WERI-Rb-1 (cell line): ENCODE results near the gene ANKRD33.

Experiments
- DNase-seq: peaks from one replicate; pipeline ENCODE4 v3.0.0-alpha.2; 2020
- H3K27ac ChIP-seq: fragments of 250-450 bp; sonication (Bioruptor Pico); 2 replicates; pipeline ENCODE4 v1.5.1; 2020; ENCODE audit warnings: mild to moderate bottlenecking, moderate library complexity
- H3K27me3 ChIP-seq: fragments of 250-450 bp; sonication (Bioruptor Pico); 2 replicates; pipeline ENCODE4 v1.5.1; 2021; ENCODE audit warnings: mild to moderate bottlenecking, low read depth, moderate library complexity; ENCODE audit not compliant: insufficient read depth, severe bottlenecking
- H3K36me3 ChIP-seq: fragments of 250-450 bp; sonication (Bioruptor Pico); 2 replicates; pipeline ENCODE4 v1.5.1; 2020; ENCODE audit warnings: mild to moderate bottlenecking, moderate library complexity
- H3K4me3 ChIP-seq: 2 replicates; pipeline ENCODE4 v1.5.1; 2011; ENCODE audit warnings: low read depth, mild to moderate bottlenecking, control low read depth, low read length
- H3K9me3 ChIP-seq: fragments of 250-450 bp; sonication (Bioruptor Pico); 2 replicates; pipeline ENCODE4 v1.5.1; 2021; ENCODE audit warnings: mild to moderate bottlenecking, moderate library complexity; ENCODE audit not compliant: severe bottlenecking
- TF ChIP-seq, protein P1 (sequence below): IDR thresholded peaks from 2 replicates; pipeline ENCODE4 v1.5.1; 2011; ENCODE audit warnings: low read depth, mild to moderate bottlenecking, control low read depth, inconsistent platforms, low read length

ANKRD33 gene

DNA sequence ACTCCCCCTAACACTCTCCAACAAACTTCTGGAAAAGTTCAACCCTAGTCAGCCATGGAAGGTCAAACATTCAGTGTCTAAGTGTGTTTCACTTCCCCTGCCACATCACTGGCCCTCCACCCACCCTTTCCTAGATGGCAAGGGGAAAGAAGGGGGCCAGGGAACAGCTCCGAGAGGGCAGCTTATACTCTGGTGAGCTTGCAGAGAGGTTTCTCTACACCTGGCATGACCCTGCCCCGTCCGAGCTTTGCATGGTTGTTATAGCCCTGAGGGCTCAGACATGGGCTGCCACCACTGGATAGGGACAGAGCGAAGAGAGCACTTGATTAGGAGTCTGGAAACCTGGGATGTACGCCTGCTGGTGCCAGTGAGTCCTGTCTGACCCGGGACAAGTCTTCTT, 23.4 kb downstream of the ANKRD33 start:
- Histone ChIP-seq H3K27me3 (no peaks in the 10 kb centered on the region), H3K4me3 (no peak overlapping the region), H3K9me3 (no peaks in the 10 kb centered on the region), H3K27ac (no peak overlapping the region), H3K36me3 (no peaks in the 10 kb centered on the region)
- TF ChIP-seq, protein P1, sequence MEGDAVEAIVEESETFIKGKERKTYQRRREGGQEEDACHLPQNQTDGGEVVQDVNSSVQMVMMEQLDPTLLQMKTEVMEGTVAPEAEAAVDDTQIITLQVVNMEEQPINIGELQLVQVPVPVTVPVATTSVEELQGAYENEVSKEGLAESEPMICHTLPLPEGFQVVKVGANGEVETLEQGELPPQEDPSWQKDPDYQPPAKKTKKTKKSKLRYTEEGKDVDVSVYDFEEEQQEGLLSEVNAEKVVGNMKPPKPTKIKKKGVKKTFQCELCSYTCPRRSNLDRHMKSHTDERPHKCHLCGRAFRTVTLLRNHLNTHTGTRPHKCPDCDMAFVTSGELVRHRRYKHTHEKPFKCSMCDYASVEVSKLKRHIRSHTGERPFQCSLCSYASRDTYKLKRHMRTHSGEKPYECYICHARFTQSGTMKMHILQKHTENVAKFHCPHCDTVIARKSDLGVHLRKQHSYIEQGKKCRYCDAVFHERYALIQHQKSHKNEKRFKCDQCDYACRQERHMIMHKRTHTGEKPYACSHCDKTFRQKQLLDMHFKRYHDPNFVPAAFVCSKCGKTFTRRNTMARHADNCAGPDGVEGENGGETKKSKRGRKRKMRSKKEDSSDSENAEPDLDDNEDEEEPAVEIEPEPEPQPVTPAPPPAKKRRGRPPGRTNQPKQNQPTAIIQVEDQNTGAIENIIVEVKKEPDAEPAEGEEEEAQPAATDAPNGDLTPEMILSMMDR = no peak
- DNase-seq = no peak

GRCh38 chr12:51911788-51912711, 24.1 kb downstream of the ANKRD33 start:
- H3K36me3 ChIP-seq = no peaks in the 10 kb centered on the region
- no peak overlapping the region for H3K4me3 ChIP-seq
- no peaks in the 10 kb centered on the region for H3K9me3 ChIP-seq
- TF ChIP-seq, protein P1 = no peak
- no peak for DNase-seq
- H3K27ac ChIP-seq = peak overlapping the region; percentile 72
- H3K27me3 ChIP-seq = no peaks in the 10 kb centered on the region

DNA sequence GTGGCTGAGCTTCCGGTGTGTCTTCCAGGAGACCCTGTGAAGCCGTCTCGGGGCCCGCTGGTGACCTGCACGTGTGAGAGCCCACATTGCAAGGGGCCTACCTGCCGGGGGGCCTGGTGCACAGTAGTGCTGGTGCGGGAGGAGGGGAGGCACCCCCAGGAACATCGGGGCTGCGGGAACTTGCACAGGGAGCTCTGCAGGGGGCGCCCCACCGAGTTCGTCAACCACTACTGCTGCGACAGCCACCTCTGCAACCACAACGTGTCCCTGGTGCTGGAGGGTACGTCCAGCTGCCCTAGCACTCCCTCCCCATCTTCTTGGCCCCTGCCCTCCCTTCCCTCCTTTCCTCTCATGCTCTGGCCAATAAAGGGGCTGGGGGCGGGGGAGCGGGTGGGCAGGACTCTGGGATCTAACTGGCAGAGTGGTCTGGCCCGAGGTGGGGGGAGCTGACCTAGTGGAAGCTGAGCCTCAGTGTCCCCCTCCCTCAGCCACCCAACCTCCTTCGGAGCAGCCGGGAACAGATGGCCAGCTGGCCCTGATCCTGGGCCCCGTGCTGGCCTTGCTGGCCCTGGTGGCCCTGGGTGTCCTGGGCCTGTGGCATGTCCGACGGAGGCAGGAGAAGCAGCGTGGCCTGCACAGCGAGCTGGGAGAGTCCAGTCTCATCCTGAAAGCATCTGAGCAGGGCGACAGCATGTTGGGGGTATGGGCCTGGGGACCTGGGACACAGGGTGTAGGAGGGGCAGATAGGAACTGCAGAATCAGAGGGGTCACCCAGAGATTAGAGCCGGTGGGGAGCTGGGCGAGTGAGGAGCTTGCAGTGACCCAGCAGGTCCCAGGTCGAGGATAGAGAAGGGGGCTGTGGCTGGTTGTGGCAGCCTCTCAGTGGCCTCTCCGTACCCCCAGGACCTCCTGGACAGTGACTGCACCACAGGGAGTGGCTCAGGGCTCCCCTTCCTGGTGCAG, 25.4 kb downstream of the ANKRD33 start:
- Histone ChIP-seq H3K27me3 (no peaks in the 10 kb centered on the region), H3K36me3 (no peaks in the 10 kb centered on the region), H3K9me3 (no peaks in the 10 kb centered on the region), H3K4me3 (no peak overlapping the region), H3K27ac (peak overlapping the region; percentile 72)
- peak; percentile 65 for DNase-seq
- TF ChIP-seq, protein P1 = peak; percentile 71

DNA sequence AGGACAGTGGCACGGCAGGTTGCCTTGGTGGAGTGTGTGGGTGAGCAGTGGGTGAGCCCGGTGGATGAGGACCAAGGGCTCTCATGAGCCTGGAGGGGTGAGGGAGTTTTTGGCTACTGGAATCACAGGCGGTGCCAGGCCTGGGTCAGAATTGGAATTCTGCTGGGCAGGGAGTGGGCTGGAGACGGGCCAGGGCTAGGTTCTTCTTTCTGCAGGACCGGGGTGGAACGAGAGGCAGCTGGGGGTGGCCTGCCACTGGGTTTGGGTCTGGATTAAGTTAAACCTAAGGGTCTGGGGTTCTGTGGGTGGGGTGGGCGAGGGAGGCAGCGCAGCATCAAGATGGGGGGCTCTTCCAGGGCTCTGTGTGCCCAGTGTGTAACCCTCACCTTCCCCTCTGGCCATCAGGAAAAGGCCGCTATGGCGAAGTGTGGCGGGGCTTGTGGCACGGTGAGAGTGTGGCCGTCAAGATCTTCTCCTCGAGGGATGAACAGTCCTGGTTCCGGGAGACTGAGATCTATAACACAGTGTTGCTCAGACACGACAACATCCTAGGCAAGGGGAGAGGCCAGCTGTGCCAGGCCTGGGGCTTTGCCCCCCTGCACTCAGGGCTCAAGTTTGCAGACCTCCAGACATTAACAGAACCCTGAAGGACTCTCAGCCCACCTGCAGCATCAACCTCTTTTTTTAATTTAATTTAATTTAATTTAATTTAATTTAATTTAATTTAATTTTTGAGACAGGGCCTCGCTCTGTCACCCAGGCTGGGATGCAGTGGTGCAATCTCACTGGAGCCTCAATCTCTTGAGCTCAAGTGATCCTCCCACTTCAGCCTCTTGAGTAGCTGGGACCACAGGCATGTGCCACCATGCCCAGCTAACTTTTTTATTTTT, 26.4 kb downstream of the ANKRD33 start:
- Histone ChIP-seq H3K27me3 (no peaks in the 10 kb centered on the region), H3K36me3 (no peaks in the 10 kb centered on the region), H3K27ac (peak overlapping the region; percentile 72), H3K4me3 (no peak overlapping the region), H3K9me3 (no peaks in the 10 kb centered on the region)
- TF ChIP-seq, protein P1 = no peak
- no peak for DNase-seq

DNA sequence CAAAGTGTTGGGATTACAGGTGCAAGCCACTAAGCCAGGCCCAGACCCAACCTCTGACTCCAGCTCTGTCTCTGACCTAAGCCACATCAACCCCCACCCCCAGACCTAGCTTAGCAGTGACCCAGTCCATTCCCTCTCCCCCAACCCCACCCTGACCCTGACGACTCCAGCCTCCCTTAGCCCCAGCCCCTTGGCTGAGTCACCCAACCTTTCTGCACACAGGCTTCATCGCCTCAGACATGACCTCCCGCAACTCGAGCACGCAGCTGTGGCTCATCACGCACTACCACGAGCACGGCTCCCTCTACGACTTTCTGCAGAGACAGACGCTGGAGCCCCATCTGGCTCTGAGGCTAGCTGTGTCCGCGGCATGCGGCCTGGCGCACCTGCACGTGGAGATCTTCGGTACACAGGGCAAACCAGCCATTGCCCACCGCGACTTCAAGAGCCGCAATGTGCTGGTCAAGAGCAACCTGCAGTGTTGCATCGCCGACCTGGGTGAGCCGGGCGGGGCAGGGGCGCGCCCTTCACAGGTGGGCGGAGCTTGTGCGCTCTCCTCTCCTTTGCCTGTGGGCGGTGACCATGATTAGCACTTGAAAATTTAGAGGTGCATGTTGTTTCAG, 27.2 kb downstream of the ANKRD33 start:
- Histone ChIP-seq H3K27me3 (no peaks in the 10 kb centered on the region), H3K4me3 (no peak overlapping the region), H3K36me3 (no peaks in the 10 kb centered on the region), H3K27ac (no peak overlapping the region), H3K9me3 (no peaks in the 10 kb centered on the region)
- TF ChIP-seq, protein P1 = no peak
- DNase-seq = no peak
